ENCODE measurements around the gene MICAL2.

Gene MICAL2

GRCh38 chr11:12193515-12194336 lies 83.3 kb downstream of the MICAL2 start:
- no peak for DNase-seq

GRCh38 chr11:12195768-12196167 lies 85.4 kb downstream of the MICAL2 start:
- peak; percentile 40 to 50 for DNase-seq

GRCh38 chr11:12196308-12196707 lies 85.9 kb downstream of the MICAL2 start:
- no peak for DNase-seq

GRCh38 chr11:12196872-12197271 lies 86.5 kb downstream of the MICAL2 start:
- no peak for DNase-seq

- no peak for DNase-seq
Measured at GRCh38 chr11:12198251-12199222, 88.1 kb downstream of the MICAL2 start.

DNA sequence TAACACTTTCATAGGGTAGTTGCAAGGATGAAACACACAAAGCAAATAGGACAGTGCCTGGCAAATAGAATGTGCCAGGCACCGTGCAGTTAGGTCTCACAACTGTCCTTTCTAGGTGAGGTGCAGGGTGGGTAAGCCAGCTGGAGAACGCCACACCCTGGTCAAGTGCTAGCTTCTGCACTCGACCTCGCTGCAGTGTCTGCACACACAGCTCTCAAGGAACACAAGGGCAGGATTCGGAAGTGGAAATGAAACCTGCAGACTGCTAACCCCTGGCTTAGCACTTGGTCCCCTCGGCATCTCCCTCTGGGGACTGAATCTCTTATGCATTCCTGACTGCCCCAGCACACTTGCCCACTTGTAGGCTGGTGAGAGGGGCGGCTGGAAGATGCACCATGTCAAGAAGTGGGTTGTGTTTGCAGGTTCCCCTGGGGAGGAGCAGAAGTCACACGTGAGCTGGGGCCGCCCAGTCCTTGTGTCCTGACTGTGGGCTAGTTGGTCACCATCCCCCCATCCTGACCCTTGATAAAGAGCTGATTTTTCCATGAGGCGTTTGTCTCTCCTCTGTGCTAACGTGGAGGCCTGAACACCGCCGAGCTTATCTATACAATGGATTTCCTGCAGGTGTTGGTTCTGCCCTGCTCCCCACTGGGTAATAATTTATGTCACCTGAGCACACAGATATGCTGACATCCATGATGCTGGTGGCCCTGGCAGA lies 89.0 kb downstream of the MICAL2 start:
- no peak for DNase-seq

DNA sequence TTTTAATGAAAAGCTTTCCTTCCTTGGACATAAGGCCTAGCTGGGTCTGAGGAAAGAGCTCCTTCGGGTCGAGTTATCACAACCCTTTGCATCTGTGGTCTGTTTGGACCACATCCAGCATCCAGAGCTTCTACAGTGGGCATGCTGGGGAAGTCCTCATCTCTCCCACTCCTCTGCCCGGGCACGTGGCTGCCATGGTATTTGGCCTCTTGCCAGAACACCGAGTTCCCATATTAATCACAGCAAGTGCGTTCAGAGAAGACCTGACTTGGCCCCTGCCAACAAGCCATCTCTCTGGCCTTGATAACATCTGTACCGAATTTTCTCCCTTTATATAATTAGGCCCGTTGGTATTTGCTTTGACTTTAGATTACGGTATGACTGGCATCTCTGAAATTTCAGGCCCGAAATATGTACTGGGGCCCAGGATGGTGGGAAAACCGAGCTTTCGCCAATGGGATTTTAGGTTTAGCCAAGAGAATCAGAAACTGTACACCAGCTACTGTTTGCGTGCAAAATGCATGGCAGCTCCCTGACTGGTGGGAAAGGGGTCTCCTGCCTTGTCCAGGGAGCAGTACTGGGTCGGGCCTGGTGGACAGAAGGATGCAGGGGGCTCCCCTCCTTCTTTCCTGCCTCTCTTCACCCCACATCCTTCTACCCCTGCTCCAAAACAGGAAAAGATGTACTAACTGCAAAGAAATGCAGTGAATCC lies 90.0 kb downstream of the MICAL2 start:
- peak in 1 of 2 donors; percentile 46 for DNase-seq

DNA sequence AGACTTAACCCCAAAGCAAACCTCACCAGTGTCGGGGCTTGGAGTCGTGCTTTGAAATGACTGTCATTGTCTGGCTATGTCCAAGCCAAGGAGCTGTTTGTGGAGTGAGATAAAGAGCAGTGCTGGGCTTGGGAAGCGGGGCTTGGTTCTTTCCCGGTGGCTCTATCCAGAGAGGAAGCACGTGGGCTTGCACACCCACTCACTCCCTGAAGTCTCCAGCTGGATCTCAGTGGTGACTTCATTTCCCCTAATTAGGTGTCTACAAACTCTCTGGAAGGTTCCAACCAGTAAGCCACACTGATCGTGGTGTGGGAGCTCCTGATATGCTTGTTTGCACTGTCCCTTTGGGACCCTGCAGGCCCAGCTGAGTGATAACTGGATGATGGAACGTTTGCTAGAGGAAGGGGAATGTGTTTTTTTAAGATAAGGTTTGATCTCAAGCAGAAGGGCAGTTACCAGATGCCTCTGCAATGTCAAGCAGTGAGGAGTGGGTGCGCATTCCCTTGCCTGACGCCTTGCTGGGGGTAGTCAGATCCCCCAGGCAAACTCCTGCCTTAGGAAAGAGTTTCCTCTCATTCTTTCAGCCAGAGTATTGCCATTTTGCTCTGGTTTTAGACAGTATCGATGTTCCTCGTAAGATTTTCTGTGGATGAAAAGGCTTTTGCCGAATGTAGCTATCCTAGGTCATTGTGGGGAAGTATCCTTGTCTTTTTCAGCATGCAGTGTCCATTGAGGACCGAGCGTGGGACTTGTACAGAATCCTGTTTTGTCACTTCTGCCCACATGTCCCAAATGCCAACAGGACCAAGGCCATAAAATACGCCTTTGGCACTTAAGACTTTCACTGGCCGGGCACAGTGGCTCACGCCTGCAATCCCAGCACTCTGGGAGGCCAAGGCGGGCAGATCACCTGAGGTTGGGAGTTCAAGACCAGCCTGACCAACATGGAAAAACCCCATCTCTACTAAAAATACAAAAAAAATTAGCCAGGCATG lies 90.9 kb downstream of the MICAL2 start:
- DNase-seq: no peak

GRCh38 chr11:12202661-12203310 lies 92.4 kb downstream of the MICAL2 start:
- no peak for DNase-seq

DNA sequence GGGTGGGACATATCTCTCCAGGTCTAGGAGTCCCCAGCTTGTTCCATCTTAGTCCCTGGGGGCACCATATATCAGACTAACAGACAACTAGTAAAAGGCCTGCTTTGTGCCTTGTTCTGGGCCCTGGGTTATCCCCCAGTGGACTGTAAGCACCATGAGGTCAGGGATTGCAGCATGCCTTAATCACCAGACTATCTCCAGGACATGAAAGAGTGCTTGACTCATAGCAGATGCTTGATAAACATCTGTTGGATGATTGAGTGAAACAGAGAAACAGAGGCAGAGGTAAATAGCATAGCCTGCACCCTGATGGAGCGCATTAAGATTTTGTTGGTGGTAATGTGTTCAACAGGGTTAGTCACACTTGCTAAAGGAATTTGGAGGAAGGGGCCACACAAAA lies 94.1 kb downstream of the MICAL2 start:
- no peak for DNase-seq

DNA sequence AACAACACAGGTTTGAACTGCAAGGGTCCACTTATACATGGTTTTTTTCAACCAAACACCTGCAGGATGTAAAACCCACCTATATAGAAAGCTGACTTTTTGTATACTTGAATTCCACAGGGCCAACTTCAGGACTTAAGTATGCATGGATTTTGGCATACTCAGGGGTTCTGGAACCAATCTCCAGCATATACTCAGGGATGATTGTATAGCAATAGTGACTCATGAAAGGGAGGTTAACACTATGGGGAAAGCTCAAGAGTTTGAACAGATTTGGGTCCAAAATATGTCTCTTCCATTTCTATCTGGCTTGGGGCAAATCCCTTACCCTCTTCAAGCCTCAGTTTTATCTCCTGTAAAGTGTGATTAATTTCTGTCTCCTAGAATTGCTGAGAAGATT lies 94.9 kb downstream of the MICAL2 start:
- DNase-seq: no peak

DNA sequence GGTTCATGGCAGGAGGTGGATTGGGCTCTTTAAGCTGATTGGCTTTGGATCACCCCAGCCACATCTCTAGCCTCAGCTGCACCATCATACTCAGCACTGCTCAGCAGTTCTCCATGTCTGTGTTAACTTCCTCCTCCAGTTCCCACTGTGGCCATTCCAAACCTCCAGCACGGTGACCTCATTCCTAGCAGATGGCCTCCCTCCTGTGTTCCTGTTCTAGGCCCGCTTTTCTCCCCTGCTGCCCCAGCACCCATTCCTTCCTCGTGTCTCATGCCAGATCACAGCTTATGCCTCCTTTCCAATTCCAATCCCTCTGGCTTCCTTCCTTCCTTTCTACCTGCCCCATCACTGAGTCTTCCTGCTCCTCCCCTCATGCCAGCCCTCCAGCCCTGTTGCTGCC lies 96.1 kb downstream of the MICAL2 start:
- no peak for DNase-seq

DNA sequence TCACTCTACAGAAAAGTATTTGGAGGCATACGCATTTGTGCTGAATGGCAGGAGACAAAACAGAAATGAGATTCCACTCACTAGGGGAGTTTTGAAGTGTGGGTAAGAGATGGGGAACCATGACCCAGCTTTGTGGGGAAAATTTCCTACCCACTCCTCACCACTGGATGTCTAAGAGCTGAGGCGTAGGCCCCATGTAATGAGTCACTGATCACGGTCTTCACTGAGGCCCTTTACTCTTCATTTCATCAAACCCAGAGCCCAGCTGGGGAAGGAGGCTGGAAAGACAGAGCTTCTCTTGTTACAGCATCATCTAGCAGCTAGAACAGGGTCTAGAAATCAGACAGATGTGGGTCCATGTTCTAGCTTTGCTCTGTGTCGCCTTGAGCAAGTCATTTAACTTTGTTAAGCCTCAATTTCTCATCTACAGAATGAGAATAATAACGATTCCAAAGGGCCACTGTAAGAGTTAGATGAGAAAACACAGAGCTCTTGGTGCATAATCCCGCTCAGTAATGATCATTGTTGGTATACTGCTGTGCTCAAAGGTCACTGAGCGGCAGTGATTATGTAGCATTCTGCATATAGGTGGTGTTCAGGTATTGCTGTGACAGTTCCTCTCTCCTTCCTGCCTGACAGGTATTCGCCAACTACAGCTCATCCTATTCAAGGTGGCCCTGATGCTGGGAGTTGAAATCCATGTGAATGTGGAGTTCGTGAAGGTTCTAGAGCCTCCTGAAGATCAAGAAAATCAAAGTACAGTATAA lies 97.2 kb downstream of the MICAL2 start:
- peak; percentile 59 to 69 for DNase-seq

GRCh38 chr11:12209096-12209495 lies 98.7 kb downstream of the MICAL2 start:
- no peak for DNase-seq

GRCh38 chr11:12210200-12210599 lies 99.8 kb downstream of the MICAL2 start:
- DNase-seq: no peak

GRCh38 chr11:12211331-12212065 lies 101.1 kb downstream of the MICAL2 start:
- no peak for DNase-seq

- no peak for DNase-seq
Measured at GRCh38 chr11:12212174-12212820, 101.9 kb downstream of the MICAL2 start.

DNA sequence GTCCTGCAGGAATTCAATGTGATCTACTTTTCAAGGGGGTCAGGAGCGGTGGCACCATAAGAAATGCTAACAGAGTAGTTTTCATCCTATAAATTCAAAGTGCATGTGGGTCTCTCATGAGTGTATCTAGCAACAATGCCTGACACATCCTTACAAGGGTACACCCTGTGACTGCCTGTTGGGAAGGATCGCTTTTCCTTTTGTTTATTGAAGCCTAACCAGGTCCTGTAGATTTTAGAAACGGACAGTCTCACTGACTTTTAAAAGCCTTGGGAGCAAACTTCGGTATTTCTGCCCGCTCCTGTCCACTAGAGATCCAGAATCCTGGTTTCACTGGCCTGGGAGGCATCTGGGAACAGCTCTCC lies 102.4 kb downstream of the MICAL2 start:
- DNase-seq: no peak

- no peak for DNase-seq
Measured at GRCh38 chr11:12213883-12214282, 103.5 kb downstream of the MICAL2 start.

Measured in stimulated activated CD4-positive, alpha-beta T cell treated with anti-CD3 and anti-CD28 coated beads, Interleukin-2, amount 100 ng/mL, for 24 hours (primary cell).